CD8-positive, alpha-beta memory T cell (primary cell): ENCODE results near the gene PRCD. TPM values are rescaled to one million over a fixed set of nuclear protein-coding genes. Genes with fewer than 3 reads are reported as not detected.
A peak's percentile ranks its signal among the peaks of the same experiment; 100 is the strongest.

Source experiments
- CTCF ChIA-PET: fragments of 350-600 bp; sonication (Branson Sonifier 250); formaldehyde crosslinking; loops from one replicate; lab custom pipeline; 2021; ENCODE audit warnings: antibody characterized with exemption; lab: Charles Lee
- POLR2A ChIA-PET: fragments of 350-600 bp; sonication (Branson Sonifier 250); formaldehyde crosslinking; loops from one replicate; lab custom pipeline; 2021; ENCODE audit warnings: antibody characterized with exemption; lab: Charles Lee
- DNase-seq, 5 donors: peaks; one replicate each; pipeline versions ENCODE4 v3.0.0 to v3.0.0-alpha.2; 2020 to 2022; ENCODE audit warnings: mixed read lengths in 1 of 5
- H3K27ac ChIP-seq: one replicate; pipeline ENCODE4 v1.7.0; 2013; ENCODE audit warnings: low read depth, mild to moderate bottlenecking, low read length, moderate library complexity
- H3K27me3 ChIP-seq: 2 replicates; pipeline ENCODE4 v1.7.0; 2013; ENCODE audit warnings: low read length, mild to moderate bottlenecking; ENCODE audit not compliant: insufficient read depth, poor library complexity, severe bottlenecking
- H3K36me3 ChIP-seq: 2 replicates; pipeline ENCODE4 v1.7.0; 2013; ENCODE audit warnings: mild to moderate bottlenecking, low read length, moderate library complexity; ENCODE audit not compliant: insufficient read depth
- H3K4me1 ChIP-seq: 2 replicates; pipeline ENCODE4 v1.7.0; 2013; ENCODE audit warnings: mild to moderate bottlenecking, low read length, moderate library complexity; ENCODE audit not compliant: insufficient read depth
- H3K4me3 ChIP-seq: 2 replicates; pipeline ENCODE4 v1.7.0; 2013; ENCODE audit warnings: mild to moderate bottlenecking, low read length
- H3K9me3 ChIP-seq: 2 replicates; pipeline ENCODE4 v1.7.0; 2013; ENCODE audit warnings: mild to moderate bottlenecking, low read length
- H3K27ac Mint-ChIP-seq, 8 donors: one replicate each; pipeline ENCODE4 v1.8.0; 2020 to 2021; ENCODE audit warnings: mixed read lengths in 8 of 8, mild to moderate bottlenecking in 6 of 8, inconsistent platforms in 3 of 8, moderate library complexity in 3 of 8
- H3K27me3 Mint-ChIP-seq, 2 donors: one replicate each; pipeline ENCODE4 v1.8.0; 2020 to 2021; ENCODE audit warnings: mixed read lengths in 2 of 2, mild to moderate bottlenecking in 1 of 2, moderate library complexity in 1 of 2
- H3K36me3 Mint-ChIP-seq, 3 donors: one replicate each; pipeline ENCODE4 v1.8.0; 2020 to 2021; ENCODE audit warnings: mixed read lengths in 3 of 3, inconsistent platforms in 1 of 3, mild to moderate bottlenecking in 1 of 3
- H3K4me1 Mint-ChIP-seq, 3 donors: one replicate each; pipeline ENCODE4 v1.8.0; 2020 to 2021; ENCODE audit warnings: mixed read lengths in 3 of 3, inconsistent platforms in 1 of 3, mild to moderate bottlenecking in 1 of 3
- H3K4me3 Mint-ChIP-seq, 7 donors: one replicate each; pipeline ENCODE4 v1.8.0; 2020 to 2021; ENCODE audit warnings: mixed read lengths in 7 of 7, mild to moderate bottlenecking in 6 of 7, moderate library complexity in 4 of 7, inconsistent platforms in 2 of 7
- H3K9me3 Mint-ChIP-seq, 5 donors: one replicate each; pipeline ENCODE4 v1.8.0; 2020 to 2022; ENCODE audit warnings: mixed read lengths in 5 of 5, mild to moderate bottlenecking in 3 of 5, moderate library complexity in 2 of 5, inconsistent platforms in 1 of 5
- polyA plus RNA-seq: library from polyadenylated mRNA; unstranded; fragments of 300-500 nt; fragmentation: Illumina TruSeq; gene quantifications from one replicate; pipeline ENCODE4 v1.2.3, GENCODE V29; 2021
- total RNA-seq, 2 experiments: library from RNA; stranded (reverse); gene quantifications; one replicate each; pipeline ENCODE4 v1.2.3, GENCODE V29; 2021

Gene PRCD
- total and polyA plus RNA-seq, 3 experiments from 2014 or later, result 0.38 to 1.2 (median 0.53) TPM

- H3K9me3 ChIP-seq, result no peaks in the 10 kb centered on the region
- Mint-ChIP-seq H3K27me3 (peaks cover 0 to under 1% of the 10 kb centered on the region in 2 donors), H3K36me3 (peaks cover 0 to 3% (median 0%) of the 10 kb centered on the region in 3 donors), H3K4me3 (peak overlapping the region in 1 of 7 donors; percentile 5), H3K4me1 (peaks cover 0 to 2% (median 0%) of the 10 kb centered on the region in 3 donors), H3K27ac (peak overlapping the region in 1 of 8 donors; percentile 1), H3K9me3 (no peaks in the 10 kb centered on the region)
- no peak overlapping the region for H3K27ac ChIP-seq
- H3K36me3 ChIP-seq, result no peaks in the 10 kb centered on the region
- no peak overlapping the region for H3K4me3 ChIP-seq
- no peak for DNase-seq
- ChIA-PET CTCF (interaction anchor here (2.0 kb wide), 1 partner anchor 26 kb away, joined by 19 read pairs; no protein-coding TSS in a partner anchor), POLR2A (no interaction called here)
- H3K27me3 ChIP-seq, result no peaks in the 10 kb centered on the region
- H3K4me1 ChIP-seq, result peaks cover 7% of the 10 kb centered on the region
These were observed 9.3 kb downstream of the PRCD start for GRCh38 chr17:76549215-76549518.

DNA sequence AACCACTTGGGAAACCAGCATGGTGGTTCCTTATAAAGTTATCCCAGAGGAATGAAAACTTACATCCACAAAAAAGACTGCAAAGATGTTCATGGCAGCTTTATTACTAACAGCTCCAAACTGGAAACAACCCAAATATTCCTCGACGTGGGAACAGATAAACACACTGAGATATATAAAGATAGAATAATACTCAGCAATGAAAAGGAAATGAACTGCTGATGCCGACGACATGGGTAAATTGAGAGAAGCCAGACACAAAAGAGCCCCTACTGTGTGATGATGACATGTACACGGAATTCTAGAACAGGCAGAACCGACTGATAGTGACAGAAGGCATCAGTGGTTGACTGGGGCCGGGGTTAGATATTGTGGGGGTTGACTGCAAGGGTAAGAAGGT lies 9.7 kb downstream of the PRCD start:
- Histone ChIP-seq H3K4me1 (peaks cover 7% of the 10 kb centered on the region), H3K27ac (no peak overlapping the region), H3K36me3 (no peaks in the 10 kb centered on the region), H3K27me3 (no peaks in the 10 kb centered on the region), H3K9me3 (no peaks in the 10 kb centered on the region), H3K4me3 (no peak overlapping the region)
- DNase-seq, result no peak
- ChIA-PET POLR2A (no interaction called here), CTCF (interaction anchor here (2.0 kb wide), 1 partner anchor 26 kb away, joined by 19 read pairs; no protein-coding TSS in a partner anchor)
- H3K36me3 Mint-ChIP-seq, result peaks cover 0 to 3% (median 0%) of the 10 kb centered on the region in 3 donors
- no peaks in the 10 kb centered on the region for H3K27me3 Mint-ChIP-seq
- H3K4me3 Mint-ChIP-seq, result peak overlapping the region in 1 of 7 donors; percentile 5
- H3K4me1 Mint-ChIP-seq, result peaks cover 0 to 3% (median 2%) of the 10 kb centered on the region in 3 donors
- H3K9me3 Mint-ChIP-seq, result no peaks in the 10 kb centered on the region
- peak overlapping the region in 1 of 8 donors; percentile 52 for H3K27ac Mint-ChIP-seq

DNA sequence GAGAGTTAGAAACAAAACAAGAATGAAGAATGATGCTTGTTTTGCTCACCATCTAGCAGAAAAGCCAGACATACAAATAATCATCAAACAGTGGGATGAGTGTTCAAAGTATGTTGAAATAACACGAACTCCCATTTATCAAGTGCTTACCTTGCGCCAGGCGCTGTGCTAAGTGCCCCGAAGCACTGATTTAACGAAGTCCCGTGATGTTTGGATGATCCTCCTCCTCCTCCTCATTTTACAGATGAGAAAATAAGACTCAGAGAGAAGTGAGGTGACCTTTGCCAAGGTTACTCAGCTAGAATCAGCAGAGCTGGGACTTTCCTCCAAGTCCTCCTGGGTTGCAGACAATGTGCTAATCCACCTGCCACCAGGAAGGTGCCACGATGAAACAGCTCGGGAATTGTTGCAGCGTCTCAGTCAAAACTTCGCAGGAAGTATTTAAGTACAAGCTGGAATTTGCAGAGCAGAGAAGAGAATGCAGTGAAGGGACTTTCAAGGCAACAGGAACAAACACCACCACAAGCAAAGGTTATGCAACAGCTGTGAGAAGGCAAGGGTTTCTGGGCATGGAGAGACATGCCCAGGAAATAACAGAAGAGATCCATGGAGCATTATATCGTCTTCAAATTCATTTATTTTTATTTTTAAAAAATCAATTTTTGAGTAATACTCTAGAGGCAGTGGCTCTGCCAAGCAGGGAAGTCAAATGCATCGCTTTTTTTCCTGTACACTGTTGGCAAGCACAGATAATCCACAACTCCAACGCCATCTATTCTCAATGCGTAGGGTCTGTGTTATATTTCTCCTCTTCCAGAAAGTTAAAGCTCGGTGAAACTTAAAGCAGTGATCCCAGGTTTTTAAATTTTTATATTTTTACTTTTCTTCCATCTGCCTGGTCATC lies 11.1 kb downstream of the PRCD start:
- H3K36me3 Mint-ChIP-seq, result peaks cover 0 to 3% (median 1%) of the 10 kb centered on the region in 3 donors
- CTCF ChIA-PET, result interaction anchor here (1.4 to 2.5 kb wide), 2 partner anchors 28 to 73 kb away, joined by 6 to 17 read pairs; no protein-coding TSS in a partner anchor
- peak overlapping the region in 1 of 8 donors; percentile 58 for H3K27ac Mint-ChIP-seq
- no peaks in the 10 kb centered on the region for H3K36me3 ChIP-seq
- H3K4me1 ChIP-seq, result peaks cover 7% of the 10 kb centered on the region
- no peaks in the 10 kb centered on the region for H3K27me3 ChIP-seq
- no peak overlapping the region for H3K27ac ChIP-seq
- no peaks in the 10 kb centered on the region for H3K27me3 Mint-ChIP-seq
- POLR2A ChIA-PET, result interaction anchor here (0.6 kb wide), 1 partner anchor 27 kb away, joined by 3 read pairs; no protein-coding TSS in a partner anchor
- peaks cover 8 to 9% (median 9%) of the 10 kb centered on the region in 3 donors for H3K4me1 Mint-ChIP-seq
- H3K4me3 Mint-ChIP-seq, result no peak overlapping the region
- H3K4me3 ChIP-seq, result no peak overlapping the region
- no peaks in the 10 kb centered on the region for H3K9me3 ChIP-seq
- H3K9me3 Mint-ChIP-seq, result no peaks in the 10 kb centered on the region
- no peak for DNase-seq

GRCh38 chr17:76551685-76552084 lies 11.8 kb downstream of the PRCD start:
- Mint-ChIP-seq H3K27me3 (no peaks in the 10 kb centered on the region), H3K4me1 (peaks cover 11 to 14% (median 13%) of the 10 kb centered on the region in 3 donors), H3K9me3 (no peaks in the 10 kb centered on the region), H3K36me3 (peaks cover 0 to 3% (median 1%) of the 10 kb centered on the region in 3 donors), H3K27ac (no peak overlapping the region), H3K4me3 (peak overlapping the region in 2 of 7 donors; percentile 28 to 33)
- no peak for DNase-seq
- ChIA-PET CTCF (interaction anchor here (1.4 to 2.5 kb wide), 2 partner anchors 29 to 72 kb away, joined by 6 to 17 read pairs; no protein-coding TSS in a partner anchor), POLR2A (no interaction called here)
- Histone ChIP-seq H3K4me1 (peaks cover 10% of the 10 kb centered on the region), H3K27me3 (no peaks in the 10 kb centered on the region), H3K4me3 (no peak overlapping the region), H3K9me3 (no peaks in the 10 kb centered on the region), H3K27ac (no peak overlapping the region), H3K36me3 (no peaks in the 10 kb centered on the region)

DNA sequence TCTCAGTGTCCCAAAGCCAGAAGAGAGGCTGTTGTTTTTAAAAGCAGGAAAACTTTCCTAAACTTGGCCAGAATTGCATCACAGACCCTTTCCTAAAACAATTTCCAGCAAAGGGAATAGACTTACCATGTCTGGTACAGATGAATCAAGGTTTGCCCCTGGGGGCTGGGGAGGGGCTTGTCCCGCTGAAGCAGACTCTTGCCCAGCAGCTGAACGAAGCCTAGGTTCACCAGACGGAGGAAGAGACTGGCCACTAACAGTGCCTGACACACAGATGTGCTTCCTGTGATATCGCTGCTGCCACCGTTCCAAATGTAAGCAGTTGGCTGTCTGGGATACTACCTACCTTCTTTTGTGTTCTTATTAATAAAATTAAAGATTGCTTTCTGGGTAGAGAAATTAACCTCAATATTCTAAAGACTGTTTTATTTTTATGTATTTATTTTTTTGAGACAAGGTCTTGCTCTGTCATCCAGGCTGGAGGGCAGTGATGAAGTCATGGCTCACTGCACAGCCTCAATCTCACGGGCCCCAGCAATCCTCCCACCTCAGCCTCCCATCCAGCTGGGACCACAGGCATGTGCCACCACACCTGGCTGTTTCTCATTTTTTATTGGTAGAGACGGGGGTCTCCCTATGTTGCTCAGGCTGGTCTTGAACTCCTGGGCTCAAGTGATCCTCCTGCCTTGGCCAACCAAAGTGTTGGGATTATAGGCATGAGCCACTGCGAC lies 13.5 kb downstream of the PRCD start:
- H3K4me1 Mint-ChIP-seq, result peaks cover 27 to 31% (median 27%) of the 10 kb centered on the region in 3 donors
- no peaks in the 10 kb centered on the region for H3K36me3 ChIP-seq
- H3K27ac Mint-ChIP-seq, result peak overlapping the region in 2 of 8 donors; percentile 38 to 58
- no peaks in the 10 kb centered on the region for H3K27me3 Mint-ChIP-seq
- H3K4me3 Mint-ChIP-seq, result no peak overlapping the region
- H3K36me3 Mint-ChIP-seq, result peaks cover 0 to 16% (median 3%) of the 10 kb centered on the region in 3 donors
- peak in 1 of 5 donors; percentile 26 for DNase-seq
- H3K9me3 ChIP-seq, result no peaks in the 10 kb centered on the region
- no peaks in the 10 kb centered on the region for H3K9me3 Mint-ChIP-seq
- H3K27ac ChIP-seq, result no peak overlapping the region
- CTCF ChIA-PET, result interaction anchor here (2.5 to 7.5 kb wide), 2 partner anchors 30 kb away, joined by 17 to 47 read pairs; no protein-coding TSS in a partner anchor
- H3K4me3 ChIP-seq, result no peak overlapping the region
- H3K4me1 ChIP-seq, result peaks cover 9% of the 10 kb centered on the region
- no peaks in the 10 kb centered on the region for H3K27me3 ChIP-seq
- POLR2A ChIA-PET, result no interaction called here

DNA sequence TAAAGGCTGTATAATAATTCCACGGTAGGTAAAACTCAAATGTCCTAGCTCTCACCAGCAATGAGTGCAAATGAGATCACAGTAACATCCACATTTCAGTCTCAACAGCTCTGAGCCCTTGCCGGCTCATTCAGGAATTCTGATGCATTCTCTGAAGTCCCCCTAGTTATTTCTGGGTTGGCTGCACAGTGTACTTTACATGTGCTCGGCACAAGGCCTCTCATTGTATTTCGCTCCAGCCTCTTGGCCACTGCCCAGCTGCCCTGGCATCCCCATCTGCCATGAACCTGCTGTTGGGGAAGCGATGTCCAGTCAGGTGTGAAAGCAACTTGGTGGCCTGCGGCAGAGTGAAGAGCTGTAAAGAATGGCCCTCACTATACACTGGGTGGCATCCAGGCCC lies 14.3 kb downstream of the PRCD start:
- Mint-ChIP-seq H3K4me1 (peaks cover 35 to 39% (median 35%) of the 10 kb centered on the region in 3 donors), H3K27me3 (no peaks in the 10 kb centered on the region), H3K4me3 (no peak overlapping the region), H3K9me3 (no peaks in the 10 kb centered on the region), H3K27ac (no peak overlapping the region), H3K36me3 (peaks cover 3 to 23% (median 4%) of the 10 kb centered on the region in 3 donors)
- POLR2A ChIA-PET, result no interaction called here
- no peak for DNase-seq
- Histone ChIP-seq H3K27me3 (no peaks in the 10 kb centered on the region), H3K9me3 (no peaks in the 10 kb centered on the region), H3K27ac (no peak overlapping the region), H3K36me3 (no peaks in the 10 kb centered on the region), H3K4me3 (no peak overlapping the region), H3K4me1 (peaks cover 17% of the 10 kb centered on the region)
- CTCF ChIA-PET, result interaction anchor here (7.5 kb wide), 1 partner anchor 30 kb away, joined by 47 read pairs; no protein-coding TSS in a partner anchor

DNA sequence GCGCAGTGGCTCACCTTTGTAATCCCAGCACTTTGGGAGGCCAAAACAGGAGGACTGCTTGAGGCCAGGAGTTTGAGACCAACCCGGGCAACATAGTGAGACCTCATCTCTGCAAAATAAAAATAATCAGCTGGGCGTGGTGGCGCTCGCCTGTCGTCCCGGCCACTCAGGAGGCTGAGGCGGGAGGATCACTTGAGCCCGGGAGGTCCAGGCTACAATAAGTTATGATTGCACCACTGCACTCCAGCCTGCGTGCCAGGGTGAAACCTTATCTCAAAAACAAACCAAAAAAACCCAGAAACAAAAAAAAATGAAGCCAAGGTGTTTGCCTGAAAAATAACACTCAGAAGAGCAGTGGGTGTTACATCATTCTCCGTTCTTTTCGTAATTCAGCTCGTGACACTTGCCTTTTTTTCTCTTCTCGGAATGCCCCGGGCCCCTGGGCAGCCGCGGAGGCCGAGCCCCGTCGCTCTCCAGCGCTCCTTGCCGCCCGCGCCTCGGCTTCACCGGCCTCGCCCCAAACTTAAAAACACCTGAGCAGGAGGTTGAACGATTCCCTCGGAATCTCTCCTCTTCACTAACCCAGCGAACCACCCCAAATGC lies 17.0 kb downstream of the PRCD start:
- Mint-ChIP-seq H3K4me1 (peaks cover 60 to 66% (median 62%) of the 10 kb centered on the region in 3 donors), H3K36me3 (peaks cover 4 to 46% (median 8%) of the 10 kb centered on the region in 3 donors), H3K9me3 (no peaks in the 10 kb centered on the region), H3K27ac (peak overlapping the region; percentile 96 to 100 (median 99)), H3K27me3 (no peaks in the 10 kb centered on the region), H3K4me3 (peak overlapping the region; percentile 97 to 99 (median 99))
- Histone ChIP-seq H3K27ac (peak overlapping the region; percentile 91), H3K4me1 (peaks cover 44% of the 10 kb centered on the region), H3K4me3 (peak overlapping the region; percentile 76), H3K9me3 (no peaks in the 10 kb centered on the region), H3K27me3 (no peaks in the 10 kb centered on the region), H3K36me3 (peaks cover 7% of the 10 kb centered on the region)
- DNase-seq, result peak; percentile 35 to 67 (median 64)
- POLR2A ChIA-PET, result interaction anchor here (0.6 to 2.0 kb wide), 7 partner anchors 11 to 115 kb away, joined by 3 to 5 read pairs (median 3); partner anchors contain the start of genes RHBDF2 and ST6GALNAC2
- CTCF ChIA-PET, result interaction anchor here (1.0 to 7.6 kb wide), 13 partner anchors 10 to 156 kb away, joined by 3 to 55 read pairs (median 4); partner anchors contain the start of genes PRCD and ST6GALNAC2
